GM18519 (cell line): ENCODE data around the gene NAMPT.

Experiments used
- ATAC-seq: cut with Tn5 transposase; IDR thresholded peaks from one replicate; pipeline ENCODE4 v1.9.1; 2021; ENCODE audit warnings: mild to moderate bottlenecking, moderate library complexity; ENCODE audit not compliant: unreplicated experiment, low FRiP score

Gene NAMPT

DNA sequence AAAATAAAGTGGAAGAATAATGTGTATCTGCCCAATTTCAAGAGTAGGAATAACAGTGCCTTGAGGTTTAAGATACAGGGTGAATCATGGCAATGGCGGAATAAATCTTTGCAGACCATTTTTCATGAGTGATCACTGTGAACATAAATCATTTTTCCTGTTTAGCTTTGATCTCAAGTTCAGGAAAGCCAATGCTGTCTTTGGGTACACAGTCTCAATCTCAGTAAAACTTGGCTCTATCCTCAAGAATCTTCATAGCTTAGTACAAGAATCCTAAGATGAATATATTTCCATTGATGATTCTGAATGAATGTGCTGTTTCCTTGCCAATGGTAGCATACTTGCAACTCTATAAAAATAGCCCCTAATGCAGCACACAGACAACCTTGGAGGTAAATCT is 6.8 kb downstream of the NAMPT start:
- ATAC-seq, result no peak

DNA sequence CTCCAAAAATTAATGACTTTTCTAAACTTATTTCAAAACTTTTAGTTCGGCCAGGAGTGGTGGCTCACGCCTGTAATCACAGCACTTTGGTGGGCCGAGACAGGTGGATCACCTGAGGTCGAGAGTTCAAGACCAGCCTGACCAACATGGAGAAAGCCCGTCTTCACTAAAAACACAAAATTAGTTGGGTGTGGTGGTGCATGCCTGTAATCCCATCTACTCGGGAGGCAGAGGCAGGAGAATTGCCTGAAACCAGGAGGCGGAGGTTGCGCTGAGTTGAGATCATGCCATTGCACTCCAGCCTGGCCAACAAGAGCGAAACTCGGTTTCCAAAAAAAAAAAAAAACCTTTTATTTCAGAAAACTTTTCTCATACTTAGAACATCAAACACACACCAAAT is 8.3 kb downstream of the NAMPT start:
- no peak for ATAC-seq

DNA sequence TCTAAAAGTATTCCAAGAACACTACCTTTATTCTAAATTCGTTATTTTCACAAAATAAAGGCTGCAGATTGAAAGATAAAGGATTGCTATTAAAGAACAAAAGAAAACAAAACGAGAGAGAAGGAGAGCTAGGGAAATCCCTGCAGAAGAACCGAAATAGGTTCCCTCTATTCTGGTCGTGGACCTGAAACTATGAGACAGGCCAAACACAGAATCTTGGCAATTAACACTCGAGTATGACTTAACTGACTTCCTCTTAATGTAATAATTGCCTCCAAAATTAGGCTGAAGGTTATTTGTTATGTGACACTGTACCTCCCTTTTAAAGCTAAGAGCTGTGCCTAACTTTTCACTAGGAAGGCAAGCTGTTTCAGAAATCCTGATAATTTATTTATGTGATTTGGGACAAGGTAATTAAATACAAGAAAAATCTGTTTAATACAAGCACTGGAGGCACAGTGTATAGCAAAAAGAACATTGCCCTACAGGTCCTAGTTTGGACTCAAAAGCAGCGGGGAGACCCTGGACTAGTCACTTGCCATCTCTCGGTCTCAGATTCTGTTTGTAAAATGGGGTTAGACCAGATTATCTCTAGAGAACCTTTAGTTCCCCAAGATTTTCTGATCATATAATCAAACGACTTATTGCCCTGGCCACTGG is 11.6 kb downstream of the NAMPT start:
- no peak for ATAC-seq

DNA sequence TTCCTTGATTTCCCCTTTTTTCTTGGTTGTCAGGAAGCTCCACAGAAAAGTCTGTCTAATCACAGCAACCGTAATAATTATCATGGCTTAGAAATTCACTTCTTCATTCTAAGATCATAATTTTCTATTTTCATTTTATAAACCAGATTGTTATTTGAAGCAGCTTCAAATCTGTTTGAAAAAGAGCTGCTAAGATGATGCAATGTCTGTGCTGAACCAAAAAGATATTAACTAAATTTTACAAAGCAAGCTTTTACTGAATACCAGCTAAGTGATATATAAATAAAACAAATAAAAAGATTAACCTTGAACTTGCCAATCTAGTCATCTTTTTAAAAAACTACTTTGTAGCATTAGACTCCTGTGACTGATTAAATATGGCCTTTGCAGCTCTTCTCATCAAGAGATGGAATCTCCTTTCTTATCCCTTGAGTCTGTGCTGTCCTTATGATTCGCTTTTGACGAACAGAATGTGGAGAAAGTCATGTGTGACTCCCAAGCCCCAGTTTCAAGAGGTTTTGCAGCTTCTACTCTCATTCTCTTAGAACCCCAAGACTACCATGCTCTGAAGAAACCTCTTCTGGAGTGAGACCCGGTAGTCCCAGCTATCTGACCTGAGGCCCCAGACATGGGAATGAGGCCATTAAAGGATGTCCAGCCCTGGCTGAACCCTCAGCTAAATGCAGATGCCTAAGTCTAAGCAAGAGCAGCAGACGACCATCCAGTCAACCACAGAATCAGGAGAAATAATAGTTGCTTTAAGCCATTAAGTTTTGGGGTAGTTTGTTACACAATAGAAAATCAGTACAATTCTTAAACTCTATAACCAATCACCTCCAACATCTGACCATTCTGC is 14.4 kb downstream of the NAMPT start:
- no peak for ATAC-seq

DNA sequence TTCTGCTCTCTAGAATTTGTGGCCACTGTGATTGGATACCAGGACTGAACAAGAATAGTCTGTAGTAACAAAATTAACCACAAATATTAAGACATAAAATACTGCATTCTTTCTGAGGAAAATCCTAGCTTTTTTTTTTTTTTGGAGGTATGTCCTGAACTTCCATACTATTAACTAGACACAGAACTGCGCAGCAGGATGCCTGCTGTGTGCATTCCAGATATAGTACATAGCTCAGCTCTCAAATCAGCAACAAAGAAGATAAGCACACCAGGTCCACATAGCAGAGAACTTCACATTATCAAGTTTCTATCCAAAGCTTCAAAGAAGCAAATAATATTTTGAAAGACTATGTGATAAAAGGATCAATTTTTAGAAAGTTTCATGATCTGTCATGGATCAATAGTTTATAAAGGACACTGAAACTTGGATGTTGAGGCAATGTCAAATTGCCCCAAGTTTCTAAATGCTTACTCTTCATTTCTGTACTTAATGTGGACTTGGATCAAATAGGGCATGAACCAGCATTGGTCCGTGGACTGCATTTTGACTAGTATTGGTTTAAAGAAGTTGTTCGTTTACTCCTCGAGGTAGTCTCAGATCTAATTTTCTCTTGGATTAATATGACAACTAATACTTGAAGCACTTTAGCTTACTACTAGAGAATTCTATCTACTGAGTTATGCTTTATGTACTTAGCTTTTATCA is 15.4 kb downstream of the NAMPT start:
- no peak for ATAC-seq

DNA sequence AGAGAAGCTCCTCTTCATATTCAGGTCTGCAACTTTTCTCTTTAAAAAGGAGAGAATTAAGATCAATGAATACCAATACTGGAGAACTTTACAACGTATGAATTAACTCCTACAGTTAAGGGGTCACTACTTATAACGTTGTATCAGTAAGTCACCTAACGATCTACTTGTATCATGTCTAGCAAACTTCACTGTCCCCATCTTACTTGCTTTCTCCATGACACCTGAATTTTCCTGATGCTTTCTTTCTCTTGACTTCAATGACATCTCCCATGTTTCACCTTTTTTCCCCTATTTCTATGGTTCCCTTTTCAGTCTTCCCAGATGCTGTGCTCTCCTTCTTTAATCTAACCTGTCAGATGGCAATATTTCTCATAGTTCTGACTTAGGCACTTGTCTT is 19.6 kb downstream of the NAMPT start:
- no peak for ATAC-seq

DNA sequence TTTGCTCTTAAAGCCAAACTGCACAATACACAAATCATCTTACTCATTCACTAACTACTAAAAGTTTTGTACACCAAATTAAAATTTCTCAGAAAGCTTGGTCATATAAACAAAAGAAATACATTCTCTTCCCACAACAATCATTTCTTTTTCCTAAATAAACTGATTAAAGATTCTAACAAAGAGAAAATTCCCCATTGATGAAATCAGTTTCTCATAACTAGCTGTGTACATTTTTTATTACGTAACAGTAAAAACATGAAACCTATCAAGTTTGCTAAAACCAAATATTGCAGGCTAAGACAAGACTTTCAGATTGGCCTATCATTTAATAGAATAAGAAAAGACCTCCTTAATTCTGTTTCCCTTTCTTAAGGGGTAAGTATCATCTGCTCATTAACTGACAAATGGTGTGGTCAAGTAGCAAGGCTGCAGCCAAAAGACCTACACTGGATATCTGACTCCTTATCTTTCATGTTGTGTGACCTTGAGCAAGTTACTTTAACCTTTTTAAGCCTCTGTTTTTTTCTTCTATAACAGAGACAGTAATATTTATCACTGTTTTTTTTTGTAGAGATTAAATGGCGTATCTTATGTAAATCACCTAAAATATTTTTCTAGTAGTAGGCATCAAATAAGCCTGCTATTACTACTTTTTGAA is 22.4 kb downstream of the NAMPT start:
- ATAC-seq, result no peak

DNA sequence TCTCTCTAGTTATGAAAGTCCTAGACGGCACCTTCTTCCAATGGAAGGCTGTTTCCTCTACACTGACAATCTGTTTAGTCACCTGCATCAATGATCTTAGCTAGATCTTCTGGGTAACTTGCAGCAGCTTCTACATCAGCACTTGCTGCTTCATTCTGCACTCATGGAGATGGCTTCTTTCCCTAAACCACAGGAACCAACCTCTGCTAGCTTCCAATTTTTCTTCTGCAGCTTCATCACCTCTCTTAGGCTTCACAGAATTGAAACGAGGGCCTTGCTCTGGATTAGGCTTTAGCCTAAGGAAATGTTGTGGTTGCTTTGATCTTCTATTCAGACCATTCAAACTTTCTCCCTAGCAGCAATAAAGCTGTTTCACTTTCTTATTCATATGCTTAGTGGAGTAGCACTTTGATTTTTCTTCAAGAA is 24.6 kb downstream of the NAMPT start:
- ATAC-seq, result no peak

DNA sequence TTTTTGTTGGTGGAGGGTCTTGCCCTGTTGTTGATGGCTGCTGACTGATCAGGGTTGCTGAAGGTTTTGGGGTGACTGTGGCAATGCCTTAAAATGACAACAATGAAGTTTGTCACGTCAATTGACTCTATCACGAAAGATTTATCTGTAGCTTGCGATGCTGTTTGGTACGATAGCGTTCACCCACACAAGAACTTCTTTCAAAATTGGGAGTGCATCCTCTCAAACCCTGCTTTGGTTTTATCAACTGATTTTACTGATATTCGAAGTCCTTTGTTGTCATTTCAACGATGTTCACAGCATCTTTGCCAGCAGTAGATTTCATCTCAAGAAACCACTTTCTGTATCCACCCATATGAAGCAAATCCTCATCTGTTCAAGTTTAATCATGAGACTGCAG is 26.0 kb downstream of the NAMPT start:
- ATAC-seq, result no peak

DNA sequence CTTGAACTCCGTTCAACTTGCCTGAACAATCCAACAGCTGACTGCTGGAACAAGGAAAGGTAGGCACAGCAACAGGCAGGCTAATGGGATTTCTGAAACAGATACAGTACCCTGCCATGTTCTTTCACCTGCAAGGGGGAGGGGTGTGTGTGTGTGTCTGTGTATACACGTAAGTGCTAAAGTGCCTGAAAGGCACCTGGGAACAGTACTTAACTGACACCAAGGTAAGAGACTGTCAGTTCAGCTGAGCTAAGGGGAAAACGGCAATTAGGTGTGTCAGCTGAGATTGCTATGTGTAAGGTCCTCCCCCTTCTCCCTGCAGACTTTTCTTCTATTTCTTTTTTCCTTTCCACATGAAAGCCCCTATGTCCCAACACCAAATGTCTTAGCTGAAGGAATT is 27.0 kb downstream of the NAMPT start:
- no peak for ATAC-seq

DNA sequence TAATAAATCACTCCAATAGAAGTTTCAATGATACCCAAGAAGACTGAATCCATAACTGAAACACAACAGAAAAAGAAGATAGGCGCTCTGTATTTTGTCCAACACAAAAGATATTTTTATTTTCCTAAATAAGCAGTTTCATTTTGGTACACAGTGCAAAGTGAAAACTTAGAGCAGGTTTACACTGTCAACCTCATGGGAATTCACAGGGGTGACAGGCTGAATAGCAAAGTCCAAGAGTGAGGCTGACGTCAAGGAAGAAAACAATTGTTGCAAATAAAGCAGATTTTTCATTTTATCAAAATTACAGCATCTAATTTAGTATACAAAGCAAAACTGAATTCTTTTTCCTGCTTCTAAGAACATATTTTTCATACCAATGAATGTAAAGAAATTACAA is 28.6 kb downstream of the NAMPT start:
- no peak for ATAC-seq

DNA sequence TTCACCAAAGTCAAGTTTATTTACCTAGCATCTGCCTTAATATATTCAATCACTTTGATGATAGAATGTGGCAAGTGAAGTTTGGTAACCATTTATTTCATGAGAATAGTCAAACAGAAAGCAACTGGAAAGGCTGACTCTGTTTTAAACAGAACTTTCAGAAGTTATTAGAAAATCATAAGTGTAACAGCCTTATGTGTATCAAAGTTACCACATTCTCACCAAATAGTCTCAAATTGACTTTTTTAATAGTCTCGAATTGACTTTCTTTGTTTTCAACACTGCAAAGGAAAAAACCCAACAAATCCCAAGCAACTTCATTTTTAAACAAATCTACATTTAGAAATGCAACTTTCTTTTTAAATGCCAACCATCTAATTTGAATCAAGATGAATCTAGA is 29.5 kb downstream of the NAMPT start:
- no peak for ATAC-seq

DNA sequence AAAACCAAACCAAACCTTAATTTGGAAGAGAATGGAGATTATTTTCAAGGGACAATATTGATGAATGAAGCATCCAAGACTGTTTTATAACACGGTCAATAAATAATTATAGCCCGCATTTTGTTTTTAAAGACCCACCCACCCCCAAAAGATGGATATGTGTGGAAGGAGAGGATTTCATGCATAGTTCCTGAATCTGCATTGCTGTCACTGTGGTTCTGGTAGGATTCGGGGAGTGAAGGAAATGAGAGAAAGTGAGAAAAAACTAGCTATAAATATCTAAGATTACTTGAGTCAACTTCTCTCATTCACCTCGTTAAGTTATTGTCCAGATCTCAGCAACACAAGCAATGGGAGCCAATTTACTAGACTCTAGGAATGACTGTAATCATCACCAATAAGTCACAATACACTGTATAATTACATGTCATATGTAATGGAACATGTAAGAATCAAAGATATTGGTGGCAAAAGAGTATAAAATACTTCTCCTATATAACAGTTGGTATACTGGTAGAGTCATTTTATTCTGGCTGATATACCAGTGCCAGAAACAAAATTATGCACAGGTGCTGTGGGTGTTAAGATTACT is 30.2 kb downstream of the NAMPT start:
- no peak for ATAC-seq

DNA sequence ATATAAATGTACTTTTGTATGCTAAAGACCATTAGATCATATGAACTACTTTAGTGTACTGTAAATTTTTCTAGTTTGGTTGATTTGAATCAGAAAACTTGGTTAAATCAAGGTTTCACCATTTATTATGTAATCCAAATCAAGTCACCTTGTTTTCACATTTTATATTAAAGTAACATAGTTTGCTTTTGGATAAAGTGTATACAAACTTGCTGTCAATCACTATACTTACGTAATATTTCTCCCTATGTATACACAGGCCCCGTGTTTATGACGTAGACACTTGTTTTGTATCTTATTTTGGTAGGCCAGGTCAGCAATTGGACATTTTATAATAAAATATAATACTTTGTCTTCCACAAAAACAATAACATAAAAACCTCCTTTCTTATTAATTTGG is 32.2 kb downstream of the NAMPT start:
- no peak for ATAC-seq

DNA sequence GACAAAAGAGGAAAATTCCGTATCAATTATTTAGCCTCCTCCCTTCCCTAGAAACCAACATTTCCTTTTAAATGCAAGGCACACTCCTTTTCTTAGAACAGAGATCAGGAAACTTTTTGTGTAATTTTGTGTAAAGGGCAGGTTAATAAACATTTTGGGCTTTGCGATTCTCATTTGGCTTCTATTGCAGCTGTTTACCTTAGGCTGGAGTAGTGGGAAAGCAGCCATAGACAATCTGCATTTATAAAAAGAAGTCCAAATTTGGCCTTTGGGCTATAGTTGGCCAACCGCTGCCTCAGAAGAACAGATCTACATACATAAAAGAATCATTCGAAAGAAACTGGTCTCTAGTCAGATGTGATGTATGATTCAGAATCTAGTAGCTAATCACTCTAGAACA is 35.3 kb downstream of the NAMPT start:
- ATAC-seq, result no peak

DNA sequence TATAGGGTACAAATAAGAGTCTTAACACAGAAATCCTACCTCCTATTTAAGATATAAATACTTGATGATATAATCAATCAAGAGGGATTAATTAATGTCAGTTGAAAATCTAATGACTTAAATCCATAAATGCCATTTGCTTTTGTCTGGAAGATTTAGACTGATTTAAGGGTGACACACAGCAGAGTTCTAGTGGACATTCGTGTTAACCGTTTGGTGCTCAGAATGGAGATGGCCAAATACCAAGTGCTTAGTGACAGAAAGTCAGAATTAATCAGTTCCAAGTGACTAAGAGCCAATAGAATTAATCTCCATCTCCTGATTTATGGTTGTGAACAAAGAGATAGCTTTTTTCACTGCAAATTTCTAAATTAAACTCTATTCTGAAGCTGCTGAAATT is 36.2 kb downstream of the NAMPT start:
- no peak for ATAC-seq

DNA sequence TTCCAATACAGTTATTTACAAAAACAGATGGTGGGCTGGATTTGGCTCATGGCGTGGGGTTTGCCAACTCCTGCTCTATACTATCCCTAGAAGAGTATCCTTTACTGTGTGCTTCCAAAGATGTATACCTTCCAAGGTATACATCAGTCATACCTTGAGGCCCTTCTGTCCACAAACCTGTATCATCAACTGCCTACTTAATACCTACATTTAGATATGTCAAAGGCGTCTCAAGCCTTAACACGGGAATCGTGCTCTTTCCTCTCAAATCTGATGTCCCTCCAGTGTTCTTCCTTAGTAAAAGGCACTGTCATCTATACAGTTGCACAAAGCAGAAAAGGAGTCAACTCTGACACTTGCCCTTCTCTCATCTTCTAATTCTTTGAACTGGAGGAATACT is 36.9 kb downstream of the NAMPT start:
- no peak for ATAC-seq

DNA sequence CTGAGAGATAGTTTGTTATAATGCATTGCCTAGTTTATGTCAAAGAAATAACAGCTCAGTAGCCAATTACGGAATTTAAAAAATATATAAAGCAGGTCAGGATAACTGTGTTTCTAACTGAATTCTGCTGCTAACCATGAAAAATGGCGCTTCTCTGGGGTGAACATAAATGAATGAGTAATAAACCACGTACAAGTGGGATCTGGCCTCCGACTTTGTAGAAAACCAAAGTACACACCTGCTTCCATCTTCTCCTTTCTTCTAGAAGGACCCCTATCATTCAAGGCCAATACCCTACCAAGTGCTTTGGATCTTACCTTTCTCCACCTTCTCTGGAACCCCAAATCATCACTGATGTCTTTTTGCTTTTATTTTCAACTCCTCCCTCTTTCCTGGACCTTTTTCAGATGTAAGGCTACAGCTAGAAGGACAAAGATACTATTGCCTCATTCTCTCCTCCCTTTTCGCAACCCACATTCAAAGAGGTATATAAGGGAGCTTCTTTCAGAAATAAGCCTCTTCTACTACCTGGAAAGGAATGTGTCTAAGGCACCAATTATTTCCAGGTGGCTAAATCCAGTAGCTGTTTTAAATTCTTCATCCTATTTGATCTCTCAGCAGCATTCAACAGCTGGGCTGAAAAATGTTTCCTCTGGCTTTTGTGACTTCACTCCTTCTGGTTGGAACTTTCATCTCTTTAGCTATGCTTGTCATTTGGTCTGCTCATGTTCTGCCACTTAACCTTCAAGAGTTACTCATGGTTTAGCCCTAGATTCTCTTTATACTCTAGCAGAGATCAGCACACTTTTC is 37.7 kb downstream of the NAMPT start:
- no peak for ATAC-seq

DNA sequence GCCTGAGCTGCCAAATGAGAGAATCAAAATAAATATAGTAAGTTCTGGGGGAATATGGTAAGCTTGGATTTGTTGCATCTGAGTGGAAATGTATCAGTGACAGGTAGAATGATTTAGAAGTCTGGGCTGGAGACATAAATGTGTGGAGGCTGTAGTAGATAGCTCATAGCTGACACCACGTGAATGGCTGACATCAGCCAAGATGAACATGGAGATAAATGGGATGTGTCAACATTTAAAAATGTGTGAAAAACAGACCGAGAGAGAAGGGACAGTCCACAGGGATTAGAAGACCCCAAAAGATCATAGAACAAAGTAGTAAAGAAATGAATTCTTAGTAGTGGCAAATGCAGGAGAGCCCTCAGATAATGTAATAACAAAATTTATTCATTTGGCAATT is 40.9 kb downstream of the NAMPT start:
- ATAC-seq, result no peak

DNA sequence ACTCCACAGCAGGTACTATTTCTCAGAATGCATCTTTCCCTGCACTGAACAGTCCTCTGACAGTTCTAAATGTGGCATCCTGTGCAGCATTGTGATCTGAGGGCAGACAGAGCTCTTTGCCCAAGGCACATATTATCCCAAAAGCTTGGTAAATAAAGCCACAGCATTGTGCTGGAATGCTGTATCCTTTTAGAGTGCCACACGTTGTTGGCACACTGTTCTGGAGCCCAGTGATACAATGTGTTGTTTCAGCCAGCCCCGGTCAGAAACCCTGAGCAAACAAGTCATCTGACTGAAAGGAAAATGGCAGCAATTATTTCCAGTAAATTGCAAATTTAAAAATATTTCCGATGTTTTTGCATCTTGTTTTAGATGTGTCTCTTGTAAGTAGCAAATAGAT is 45.4 kb downstream of the NAMPT start:
- ATAC-seq, result no peak
